HCT116 (cell line): ENCODE measurements around the gene FIBCD1. TPM values are rescaled to one million over a fixed set of nuclear protein-coding genes. Genes with fewer than 3 reads are reported as not detected.

ENCODE experiments used
- ATAC-seq: fragments of 200-7000 bp; cut with Tn5 transposase; 2 replicates; pipeline ENCODE4 v1.9.1; 2020; ENCODE audit warnings: mild to moderate bottlenecking, moderate library complexity
- BruUV-seq: library from RNA; stranded (reverse); fragments of 400-500 nt; replicated peaks from 2 replicates; lab custom pipeline; 2021; lab: Mats Ljungman, UMichigan
- CTCF ChIA-PET: fragments of 300-600 bp; sonication (Branson Sonifier 250); formaldehyde crosslinking; loops from one replicate; lab custom pipeline; 2021; ENCODE audit warnings: antibody characterized with exemption; lab: Charles Lee
- POLR2A ChIA-PET: fragments of 300-600, 350-600 bp; sonication (Branson Sonifier 250); formaldehyde crosslinking; loops from one replicate; lab custom pipeline; 2021; ENCODE audit warnings: antibody characterized with exemption; lab: Charles Lee
- RAD21 ChIA-PET, 2 experiments: fragments of 300-600 bp; sonication (Branson Sonifier 250); formaldehyde crosslinking; loops; one replicate each; lab custom pipeline; 2023; ENCODE audit warnings: low total read pairs in 2 of 2; ENCODE audit not compliant: uncharacterized antibody in 2 of 2, unreplicated experiment in 2 of 2, low non-redundant PET in 1 of 2; lab: Charles Lee
- DNase-seq: peaks from one replicate; pipeline ENCODE4 v3.0.0-alpha.2; 2010; ENCODE audit warnings: low read depth, low spot score
- H2AFZ ChIP-seq: fragments of 200-600 bp; shearing (Covaris generic), sonication (generic); 2 replicates; pipeline ENCODE4 v1.6.1; 2017; ENCODE audit warnings: low read depth, mixed run types, mixed read lengths, antibody characterized with exemption, low read length; ENCODE audit not compliant: poor library complexity, severe bottlenecking
- H3K27ac ChIP-seq: 2 replicates; pipeline ENCODE4 v1.5.1; 2012; ENCODE audit warnings: low read depth, low read length
- H3K27me3 ChIP-seq: fragments of 200-600 bp; sonication (generic); 2 replicates; pipeline ENCODE4 v1.6.1; 2016; ENCODE audit warnings: mixed run types, low read length, mixed read lengths; ENCODE audit not compliant: insufficient read depth
- H3K36me3 ChIP-seq, 2 experiments: fragments of 200-500 bp in 1 of 2; fragments of 200-600 bp in 1 of 2; sonication (Bioruptor generic) in 1 of 2; sonication (generic) in 1 of 2; 2 replicates each; pipeline versions ENCODE4 v1.5.1 to v1.6.1; 2014 to 2016; ENCODE audit warnings: low read length in 2 of 2, inconsistent platforms in 1 of 2, mixed read lengths in 1 of 2, mixed run types in 1 of 2; ENCODE audit not compliant: insufficient read depth in 2 of 2, control insufficient read depth in 1 of 2
- H3K4me1 ChIP-seq, 2 experiments: fragments of 200-600 bp in 1 of 2; sonication (generic) in 1 of 2; 2 replicates each; pipeline versions ENCODE4 v1.5.1 to v1.6.1; 2012 to 2017; ENCODE audit warnings: low read length in 2 of 2, inconsistent platforms in 1 of 2, mild to moderate bottlenecking in 1 of 2, mixed read lengths in 1 of 2, mixed run types in 1 of 2, moderate library complexity in 1 of 2; ENCODE audit not compliant: insufficient read depth in 2 of 2, control insufficient read depth in 1 of 2
- H3K4me2 ChIP-seq: fragments of 200-600 bp; sonication (generic); 2 replicates; pipeline ENCODE4 v1.6.1; 2017; ENCODE audit warnings: mixed run types, low read length, mixed read lengths
- H3K4me3 ChIP-seq, 2 experiments: fragments of 200-600 bp in 1 of 2; sonication (generic) in 1 of 2; replicated peaks in 1 of 2; 2 replicates each; pipeline ENCODE4 v1.5.1; 2011 to 2016; ENCODE audit warnings: low read length in 2 of 2, control low read depth in 1 of 2, low read depth in 1 of 2, mild to moderate bottlenecking in 1 of 2, mixed read lengths in 1 of 2, mixed run types in 1 of 2
- H3K79me2 ChIP-seq: fragments of 200-600 bp; sonication (generic); 2 replicates; pipeline ENCODE4 v1.6.1; 2017; ENCODE audit warnings: mild to moderate bottlenecking, mixed run types, low read length, moderate library complexity, mixed read lengths; ENCODE audit not compliant: insufficient read depth
- H3K9ac ChIP-seq: fragments of 200-600 bp; sonication (generic); 2 replicates; pipeline ENCODE4 v1.6.1; 2016; ENCODE audit warnings: low read length, mixed read lengths
- H3K9me2 ChIP-seq: fragments of 200-600 bp; sonication (generic), shearing (Covaris generic); 2 replicates; pipeline ENCODE4 v1.6.1; 2017; ENCODE audit warnings: mixed run types, mild to moderate bottlenecking, moderate library complexity; ENCODE audit not compliant: insufficient read depth
- H3K9me3 ChIP-seq, 2 experiments: fragments of 200-500 bp in 1 of 2; fragments of 200-600 bp in 1 of 2; sonication (Bioruptor generic) in 1 of 2; sonication (generic) in 1 of 2; 2 replicates each; pipeline ENCODE4 v1.6.1; 2014 to 2017; ENCODE audit warnings: low read length in 2 of 2, mixed read lengths in 2 of 2, inconsistent platforms in 1 of 2, low read depth in 1 of 2, mild to moderate bottlenecking in 1 of 2, mixed run types in 1 of 2, moderate library complexity in 1 of 2; ENCODE audit not compliant: control insufficient read depth in 1 of 2, insufficient read depth in 1 of 2
- H4K20me1 ChIP-seq: fragments of 200-600 bp; sonication (generic), shearing (Covaris generic); 2 replicates; pipeline ENCODE4 v1.6.1; 2017; ENCODE audit warnings: mixed run types, mild to moderate bottlenecking, moderate library complexity; ENCODE audit not compliant: insufficient read depth
- CEBPB ChIP-seq: IDR thresholded peaks from 2 replicates; pipeline ENCODE4 v1.6.1; 2012; ENCODE audit warnings: low read depth
- EGR1 ChIP-seq: IDR thresholded peaks from 2 replicates; pipeline ENCODE4 v1.6.1; 2012; ENCODE audit warnings: low read depth
- ELF1 ChIP-seq: IDR thresholded peaks from 2 replicates; pipeline ENCODE4 v1.6.1; 2012; ENCODE audit warnings: low read depth, borderline replicate concordance
- EZH2 ChIP-seq: fragments of 200-600 bp; sonication (generic); IDR thresholded peaks from 2 replicates; pipeline ENCODE4 v1.6.1; 2017; ENCODE audit warnings: antibody characterized with exemption, mixed run types
- EZH2phosphoT487 ChIP-seq: fragments of 200-600 bp; IDR thresholded peaks from 2 replicates; pipeline ENCODE4 v1.6.1; 2018; ENCODE audit warnings: antibody characterized with exemption, borderline replicate concordance
- FOSL1 ChIP-seq: IDR thresholded peaks from 2 replicates; pipeline ENCODE4 v1.6.1; 2012; ENCODE audit warnings: low read depth
- POLR2AphosphoS5 ChIP-seq: IDR thresholded peaks from 2 replicates; pipeline ENCODE4 v1.6.1; 2011; ENCODE audit warnings: mild to moderate bottlenecking, low read depth, low read length, moderate library complexity
- SRF ChIP-seq: IDR thresholded peaks from 2 replicates; pipeline ENCODE4 v1.6.1; 2012; ENCODE audit warnings: low read depth
- TCF7L2 ChIP-seq: IDR thresholded peaks from 2 replicates; pipeline ENCODE4 v1.7.0; 2011; ENCODE audit warnings: borderline replicate concordance, inconsistent platforms; ENCODE audit not compliant: insufficient read depth, insufficient read length; ENCODE audit errors: extremely low read depth
- ZNF274 ChIP-seq: fragments of 200-500 bp; sonication (Bioruptor generic); IDR thresholded peaks from 2 replicates; pipeline ENCODE4 v1.6.1; 2014; ENCODE audit warnings: mild to moderate bottlenecking, low read depth, low read length, inconsistent platforms
- intact Hi-C: fragments of 100-400 bp; cut with micrococcal nuclease; formaldehyde crosslinking; loops from 2 replicates; pipeline ENCODE4 v1.10.0; 2022
- total RNA-seq: library from RNA; stranded (reverse); gene quantifications from one replicate; pipeline ENCODE4 v1.2.1, GENCODE V29; 2021; ENCODE audit not compliant: unreplicated experiment
- TF ChIP-seq, protein P1 (sequence below): IDR thresholded peaks from 2 replicates; pipeline ENCODE4 v1.6.1; 2012
- TF ChIP-seq, protein P2 (sequence below): IDR thresholded peaks from 2 replicates; pipeline ENCODE4 v1.6.1; 2011; ENCODE audit warnings: mild to moderate bottlenecking, low read length, moderate library complexity; ENCODE audit not compliant: insufficient replicate concordance; ENCODE audit errors: extremely low read depth
- TF ChIP-seq, protein P3 (sequence below): IDR thresholded peaks from 2 replicates; pipeline ENCODE4 v1.6.1; 2012

FIBCD1 gene
- total RNA-seq, 1 experiment from 2014 or later: 26.1 TPM

DNA sequence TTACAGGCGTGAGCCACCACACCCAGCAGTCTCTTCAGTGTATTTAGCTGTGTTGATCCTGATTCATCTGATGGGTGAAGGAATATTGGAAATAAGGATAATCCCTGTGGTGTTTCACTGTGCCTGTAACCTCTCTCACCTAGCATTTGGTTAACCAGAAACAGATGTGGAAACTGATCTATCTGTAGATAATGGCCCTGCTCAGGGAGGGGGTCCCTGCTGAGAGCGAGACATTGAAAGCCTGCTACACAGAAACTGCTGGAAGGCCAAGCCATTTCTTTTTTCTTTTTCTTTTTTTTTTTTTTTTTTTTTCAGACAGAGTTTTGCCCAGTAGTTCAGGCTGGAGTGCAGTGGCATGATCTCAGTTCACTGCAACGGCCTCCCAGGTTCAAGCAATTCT lies 70.8 kb downstream of the FIBCD1 start:
- no peak for ATAC-seq
- H3K4me2 ChIP-seq: no peak overlapping the region
- H3K27me3 ChIP-seq: no peaks in the 10 kb centered on the region
- no peak for DNase-seq
- RAD21 ChIA-PET: no interaction called here
- no peaks in the 10 kb centered on the region for H3K9me2 ChIP-seq
- no peaks in the 10 kb centered on the region for H3K4me1 ChIP-seq
- CTCF ChIA-PET: interaction anchor here (0.6 to 3.9 kb wide), 5 partner anchors 73 to 161 kb away, joined by 3 to 58 read pairs (median 3); no protein-coding TSS in a partner anchor
- no peak overlapping the region for H3K4me3 ChIP-seq
- BruUV-seq: no TSS peak
- no peak overlapping the region for H2AFZ ChIP-seq
- H3K36me3 ChIP-seq: peaks cover 9 to 11% of the 10 kb centered on the region in 2 experiments; a peak in 3 of 4 replicates
- H3K9me3 ChIP-seq: no peaks in the 10 kb centered on the region
- H3K27ac ChIP-seq: no peak overlapping the region
- no peaks in the 10 kb centered on the region; the same call in 1 of the 2 replicates for H4K20me1 ChIP-seq
- intact Hi-C loops: loop anchor here (5.0 kb wide), 1 partner anchor 406 kb away; no protein-coding TSS in a partner anchor
- H3K79me2 ChIP-seq: peaks cover 27% of the 10 kb centered on the region; the same call in 1 of the 2 replicates
- POLR2A ChIA-PET: no interaction called here
- TF ChIP-seq SRF: no peak
- TF ChIP-seq EGR1: no peak
- no peak for TF ChIP-seq ZNF274
- no peak for TF ChIP-seq TCF7L2
- TF ChIP-seq CEBPB: no peak
- no peak for TF ChIP-seq POLR2AphosphoS5
- TF ChIP-seq, protein P1, sequence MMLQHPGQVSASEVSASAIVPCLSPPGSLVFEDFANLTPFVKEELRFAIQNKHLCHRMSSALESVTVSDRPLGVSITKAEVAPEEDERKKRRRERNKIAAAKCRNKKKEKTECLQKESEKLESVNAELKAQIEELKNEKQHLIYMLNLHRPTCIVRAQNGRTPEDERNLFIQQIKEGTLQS: no peak
- no peak for TF ChIP-seq EZH2phosphoT487
- no peak for TF ChIP-seq EZH2
- no peak for TF ChIP-seq ELF1
- TF ChIP-seq, protein P2, sequence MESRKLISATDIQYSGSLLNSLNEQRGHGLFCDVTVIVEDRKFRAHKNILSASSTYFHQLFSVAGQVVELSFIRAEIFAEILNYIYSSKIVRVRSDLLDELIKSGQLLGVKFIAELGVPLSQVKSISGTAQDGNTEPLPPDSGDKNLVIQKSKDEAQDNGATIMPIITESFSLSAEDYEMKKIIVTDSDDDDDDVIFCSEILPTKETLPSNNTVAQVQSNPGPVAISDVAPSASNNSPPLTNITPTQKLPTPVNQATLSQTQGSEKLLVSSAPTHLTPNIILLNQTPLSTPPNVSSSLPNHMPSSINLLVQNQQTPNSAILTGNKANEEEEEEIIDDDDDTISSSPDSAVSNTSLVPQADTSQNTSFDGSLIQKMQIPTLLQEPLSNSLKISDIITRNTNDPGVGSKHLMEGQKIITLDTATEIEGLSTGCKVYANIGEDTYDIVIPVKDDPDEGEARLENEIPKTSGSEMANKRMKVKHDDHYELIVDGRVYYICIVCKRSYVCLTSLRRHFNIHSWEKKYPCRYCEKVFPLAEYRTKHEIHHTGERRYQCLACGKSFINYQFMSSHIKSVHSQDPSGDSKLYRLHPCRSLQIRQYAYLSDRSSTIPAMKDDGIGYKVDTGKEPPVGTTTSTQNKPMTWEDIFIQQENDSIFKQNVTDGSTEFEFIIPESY: no peak
- TF ChIP-seq, protein P3, sequence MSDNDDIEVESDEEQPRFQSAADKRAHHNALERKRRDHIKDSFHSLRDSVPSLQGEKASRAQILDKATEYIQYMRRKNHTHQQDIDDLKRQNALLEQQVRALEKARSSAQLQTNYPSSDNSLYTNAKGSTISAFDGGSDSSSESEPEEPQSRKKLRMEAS: no peak
- no peak for TF ChIP-seq FOSL1
- TF ChIP-seq, all 23 proteins: peak for 0
- H3K9ac ChIP-seq: no peak overlapping the region
